Gastrocnemius medialis (tissue), 4 donors: ENCODE results near the gene RNF220.

ENCODE experiments used
- CTCF ChIP-seq, 5 experiments: fragments of 450-650 bp in 3 of 5; fragments of 200-600 bp in 2 of 5; sonication (generic) in 2 of 5; IDR thresholded peaks in 4 of 5; conservative IDR thresholded peaks in 1 of 5; 1 replicate in 4 of 5; 2 replicates in 1 of 5; pipeline ENCODE4 v1.5.1; 2016 to 2019; ENCODE audit warnings: antibody characterized with exemption in 5 of 5, mild to moderate bottlenecking in 3 of 5, moderate library complexity in 3 of 5
- POLR2A ChIP-seq, 2 donors: fragments of 450-650 bp; IDR thresholded peaks; one replicate each; pipeline ENCODE4 v1.6.1; 2017; ENCODE audit warnings: antibody characterized with exemption in 2 of 2, mild to moderate bottlenecking in 2 of 2, moderate library complexity in 2 of 2

- TF ChIP-seq POLR2A (IDR thresholded peaks at IDR 0.05) (no peak), CTCF (IDR thresholded peaks at IDR 0.05 in 4 of 5, conservative IDR thresholded peaks at IDR 0.05 in 1 of 5) (no peak)
Observed at GRCh38 chr1:44515416-44515815, 110.4 kb downstream of the RNF220 start.
